ENCODE results near the gene GATA6. TPM values are rescaled to one million over a fixed set of nuclear protein-coding genes. Genes with fewer than 3 reads are reported as not detected.

GATA6 gene
- total and polyA plus RNA-seq, 2 of the 13 experiments (the other 11 are each of a cell fraction or from before 2014, with no cell fraction given) = 0.84 to 3.2 TPM

DNA sequence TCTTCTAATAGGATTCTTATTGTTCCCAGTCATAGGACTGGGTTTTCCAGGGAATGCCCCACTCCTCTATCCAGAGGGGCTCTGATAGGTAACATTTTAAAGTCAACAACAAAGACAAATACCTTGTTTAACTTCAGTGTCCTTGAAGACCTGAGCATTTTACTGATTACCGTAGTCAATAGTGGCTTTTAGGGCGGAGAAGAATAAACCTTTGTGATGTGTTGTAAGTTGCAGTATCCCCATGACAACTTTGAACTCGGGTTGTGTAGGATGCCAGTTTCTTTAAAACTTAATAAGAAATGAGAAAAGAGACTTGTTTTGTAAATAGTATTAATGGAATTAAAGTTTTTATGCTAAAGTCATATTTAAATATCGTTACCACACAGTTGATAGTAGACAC is 6.0 kb downstream of the GATA6 start (continued):
- TF ChIP-seq, protein P1, sequence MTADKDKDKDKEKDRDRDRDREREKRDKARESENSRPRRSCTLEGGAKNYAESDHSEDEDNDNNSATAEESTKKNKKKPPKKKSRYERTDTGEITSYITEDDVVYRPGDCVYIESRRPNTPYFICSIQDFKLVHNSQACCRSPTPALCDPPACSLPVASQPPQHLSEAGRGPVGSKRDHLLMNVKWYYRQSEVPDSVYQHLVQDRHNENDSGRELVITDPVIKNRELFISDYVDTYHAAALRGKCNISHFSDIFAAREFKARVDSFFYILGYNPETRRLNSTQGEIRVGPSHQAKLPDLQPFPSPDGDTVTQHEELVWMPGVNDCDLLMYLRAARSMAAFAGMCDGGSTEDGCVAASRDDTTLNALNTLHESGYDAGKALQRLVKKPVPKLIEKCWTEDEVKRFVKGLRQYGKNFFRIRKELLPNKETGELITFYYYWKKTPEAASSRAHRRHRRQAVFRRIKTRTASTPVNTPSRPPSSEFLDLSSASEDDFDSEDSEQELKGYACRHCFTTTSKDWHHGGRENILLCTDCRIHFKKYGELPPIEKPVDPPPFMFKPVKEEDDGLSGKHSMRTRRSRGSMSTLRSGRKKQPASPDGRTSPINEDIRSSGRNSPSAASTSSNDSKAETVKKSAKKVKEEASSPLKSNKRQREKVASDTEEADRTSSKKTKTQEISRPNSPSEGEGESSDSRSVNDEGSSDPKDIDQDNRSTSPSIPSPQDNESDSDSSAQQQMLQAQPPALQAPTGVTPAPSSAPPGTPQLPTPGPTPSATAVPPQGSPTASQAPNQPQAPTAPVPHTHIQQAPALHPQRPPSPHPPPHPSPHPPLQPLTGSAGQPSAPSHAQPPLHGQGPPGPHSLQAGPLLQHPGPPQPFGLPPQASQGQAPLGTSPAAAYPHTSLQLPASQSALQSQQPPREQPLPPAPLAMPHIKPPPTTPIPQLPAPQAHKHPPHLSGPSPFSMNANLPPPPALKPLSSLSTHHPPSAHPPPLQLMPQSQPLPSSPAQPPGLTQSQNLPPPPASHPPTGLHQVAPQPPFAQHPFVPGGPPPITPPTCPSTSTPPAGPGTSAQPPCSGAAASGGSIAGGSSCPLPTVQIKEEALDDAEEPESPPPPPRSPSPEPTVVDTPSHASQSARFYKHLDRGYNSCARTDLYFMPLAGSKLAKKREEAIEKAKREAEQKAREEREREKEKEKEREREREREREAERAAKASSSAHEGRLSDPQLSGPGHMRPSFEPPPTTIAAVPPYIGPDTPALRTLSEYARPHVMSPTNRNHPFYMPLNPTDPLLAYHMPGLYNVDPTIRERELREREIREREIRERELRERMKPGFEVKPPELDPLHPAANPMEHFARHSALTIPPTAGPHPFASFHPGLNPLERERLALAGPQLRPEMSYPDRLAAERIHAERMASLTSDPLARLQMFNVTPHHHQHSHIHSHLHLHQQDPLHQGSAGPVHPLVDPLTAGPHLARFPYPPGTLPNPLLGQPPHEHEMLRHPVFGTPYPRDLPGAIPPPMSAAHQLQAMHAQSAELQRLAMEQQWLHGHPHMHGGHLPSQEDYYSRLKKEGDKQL (CRISPR knock-in tag; IDR thresholded peaks at IDR 0.05; ENCODE audit: low read depth) = peak; percentile 61; the same call in 1 of the 2 replicates
- TF ChIP-seq, protein P2, sequence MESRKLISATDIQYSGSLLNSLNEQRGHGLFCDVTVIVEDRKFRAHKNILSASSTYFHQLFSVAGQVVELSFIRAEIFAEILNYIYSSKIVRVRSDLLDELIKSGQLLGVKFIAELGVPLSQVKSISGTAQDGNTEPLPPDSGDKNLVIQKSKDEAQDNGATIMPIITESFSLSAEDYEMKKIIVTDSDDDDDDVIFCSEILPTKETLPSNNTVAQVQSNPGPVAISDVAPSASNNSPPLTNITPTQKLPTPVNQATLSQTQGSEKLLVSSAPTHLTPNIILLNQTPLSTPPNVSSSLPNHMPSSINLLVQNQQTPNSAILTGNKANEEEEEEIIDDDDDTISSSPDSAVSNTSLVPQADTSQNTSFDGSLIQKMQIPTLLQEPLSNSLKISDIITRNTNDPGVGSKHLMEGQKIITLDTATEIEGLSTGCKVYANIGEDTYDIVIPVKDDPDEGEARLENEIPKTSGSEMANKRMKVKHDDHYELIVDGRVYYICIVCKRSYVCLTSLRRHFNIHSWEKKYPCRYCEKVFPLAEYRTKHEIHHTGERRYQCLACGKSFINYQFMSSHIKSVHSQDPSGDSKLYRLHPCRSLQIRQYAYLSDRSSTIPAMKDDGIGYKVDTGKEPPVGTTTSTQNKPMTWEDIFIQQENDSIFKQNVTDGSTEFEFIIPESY (CRISPR knock-in tag; IDR thresholded peaks at IDR 0.05) = no peak
- TF ChIP-seq CBX2 (IDR thresholded peaks at IDR 0.05; ENCODE audit: low read depth, low read length) = no peak
- TF ChIP-seq CBX2 (CRISPR knock-in tag; IDR thresholded peaks at IDR 0.05; ENCODE audit: low read depth) = no peak
- TF ChIP-seq PAX8 (CRISPR knock-in tag; IDR thresholded peaks at IDR 0.05; ENCODE audit: borderline replicate concordance) = no peak
- no peak for TF ChIP-seq ZNF430 (CRISPR knock-in tag; IDR thresholded peaks at IDR 0.05)
- no peak for TF ChIP-seq SP2 (CRISPR knock-in tag; IDR thresholded peaks at IDR 0.05)
- TF ChIP-seq, protein P3, sequence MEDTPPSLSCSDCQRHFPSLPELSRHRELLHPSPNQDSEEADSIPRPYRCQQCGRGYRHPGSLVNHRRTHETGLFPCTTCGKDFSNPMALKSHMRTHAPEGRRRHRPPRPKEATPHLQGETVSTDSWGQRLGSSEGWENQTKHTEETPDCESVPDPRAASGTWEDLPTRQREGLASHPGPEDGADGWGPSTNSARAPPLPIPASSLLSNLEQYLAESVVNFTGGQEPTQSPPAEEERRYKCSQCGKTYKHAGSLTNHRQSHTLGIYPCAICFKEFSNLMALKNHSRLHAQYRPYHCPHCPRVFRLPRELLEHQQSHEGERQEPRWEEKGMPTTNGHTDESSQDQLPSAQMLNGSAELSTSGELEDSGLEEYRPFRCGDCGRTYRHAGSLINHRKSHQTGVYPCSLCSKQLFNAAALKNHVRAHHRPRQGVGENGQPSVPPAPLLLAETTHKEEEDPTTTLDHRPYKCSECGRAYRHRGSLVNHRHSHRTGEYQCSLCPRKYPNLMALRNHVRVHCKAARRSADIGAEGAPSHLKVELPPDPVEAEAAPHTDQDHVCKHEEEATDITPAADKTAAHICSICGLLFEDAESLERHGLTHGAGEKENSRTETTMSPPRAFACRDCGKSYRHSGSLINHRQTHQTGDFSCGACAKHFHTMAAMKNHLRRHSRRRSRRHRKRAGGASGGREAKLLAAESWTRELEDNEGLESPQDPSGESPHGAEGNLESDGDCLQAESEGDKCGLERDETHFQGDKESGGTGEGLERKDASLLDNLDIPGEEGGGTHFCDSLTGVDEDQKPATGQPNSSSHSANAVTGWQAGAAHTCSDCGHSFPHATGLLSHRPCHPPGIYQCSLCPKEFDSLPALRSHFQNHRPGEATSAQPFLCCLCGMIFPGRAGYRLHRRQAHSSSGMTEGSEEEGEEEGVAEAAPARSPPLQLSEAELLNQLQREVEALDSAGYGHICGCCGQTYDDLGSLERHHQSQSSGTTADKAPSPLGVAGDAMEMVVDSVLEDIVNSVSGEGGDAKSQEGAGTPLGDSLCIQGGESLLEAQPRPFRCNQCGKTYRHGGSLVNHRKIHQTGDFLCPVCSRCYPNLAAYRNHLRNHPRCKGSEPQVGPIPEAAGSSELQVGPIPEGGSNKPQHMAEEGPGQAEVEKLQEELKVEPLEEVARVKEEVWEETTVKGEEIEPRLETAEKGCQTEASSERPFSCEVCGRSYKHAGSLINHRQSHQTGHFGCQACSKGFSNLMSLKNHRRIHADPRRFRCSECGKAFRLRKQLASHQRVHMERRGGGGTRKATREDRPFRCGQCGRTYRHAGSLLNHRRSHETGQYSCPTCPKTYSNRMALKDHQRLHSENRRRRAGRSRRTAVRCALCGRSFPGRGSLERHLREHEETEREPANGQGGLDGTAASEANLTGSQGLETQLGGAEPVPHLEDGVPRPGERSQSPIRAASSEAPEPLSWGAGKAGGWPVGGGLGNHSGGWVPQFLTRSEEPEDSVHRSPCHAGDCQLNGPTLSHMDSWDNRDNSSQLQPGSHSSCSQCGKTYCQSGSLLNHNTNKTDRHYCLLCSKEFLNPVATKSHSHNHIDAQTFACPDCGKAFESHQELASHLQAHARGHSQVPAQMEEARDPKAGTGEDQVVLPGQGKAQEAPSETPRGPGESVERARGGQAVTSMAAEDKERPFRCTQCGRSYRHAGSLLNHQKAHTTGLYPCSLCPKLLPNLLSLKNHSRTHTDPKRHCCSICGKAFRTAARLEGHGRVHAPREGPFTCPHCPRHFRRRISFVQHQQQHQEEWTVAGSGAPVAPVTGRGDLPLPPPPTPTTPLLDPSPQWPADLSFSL (CRISPR knock-in tag; IDR thresholded peaks at IDR 0.05) = peak; percentile 63; the same call in 1 of the 2 replicates
- TF ChIP-seq NFE2L1 (CRISPR knock-in tag; IDR thresholded peaks at IDR 0.05; ENCODE audit: borderline replicate concordance) = no peak
- TF ChIP-seq, protein P4, sequence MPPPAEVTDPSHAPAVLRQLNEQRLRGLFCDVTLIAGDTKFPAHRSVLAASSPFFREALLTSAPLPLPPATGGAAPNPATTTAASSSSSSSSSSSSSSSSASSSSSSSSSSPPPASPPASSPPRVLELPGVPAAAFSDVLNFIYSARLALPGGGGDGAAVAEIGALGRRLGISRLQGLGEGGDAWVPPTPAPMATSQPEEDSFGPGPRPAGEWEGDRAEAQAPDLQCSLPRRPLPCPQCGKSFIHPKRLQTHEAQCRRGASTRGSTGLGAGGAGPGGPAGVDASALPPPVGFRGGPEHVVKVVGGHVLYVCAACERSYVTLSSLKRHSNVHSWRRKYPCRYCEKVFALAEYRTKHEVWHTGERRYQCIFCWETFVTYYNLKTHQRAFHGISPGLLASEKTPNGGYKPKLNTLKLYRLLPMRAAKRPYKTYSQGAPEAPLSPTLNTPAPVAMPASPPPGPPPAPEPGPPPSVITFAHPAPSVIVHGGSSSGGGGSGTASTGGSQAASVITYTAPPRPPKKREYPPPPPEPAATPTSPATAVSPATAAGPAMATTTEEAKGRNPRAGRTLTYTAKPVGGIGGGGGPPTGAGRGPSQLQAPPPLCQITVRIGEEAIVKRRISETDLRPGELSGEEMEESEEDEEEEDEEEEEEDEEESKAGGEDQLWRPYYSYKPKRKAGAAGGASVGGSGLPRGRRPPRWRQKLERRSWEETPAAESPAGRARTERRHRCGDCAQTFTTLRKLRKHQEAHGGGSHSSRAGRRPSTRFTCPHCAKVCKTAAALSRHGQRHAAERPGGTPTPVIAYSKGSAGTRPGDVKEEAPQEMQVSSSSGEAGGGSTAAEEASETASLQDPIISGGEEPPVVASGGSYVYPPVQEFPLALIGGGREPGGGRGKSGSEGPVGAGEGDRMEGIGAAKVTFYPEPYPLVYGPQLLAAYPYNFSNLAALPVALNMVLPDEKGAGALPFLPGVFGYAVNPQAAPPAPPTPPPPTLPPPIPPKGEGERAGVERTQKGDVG (CRISPR knock-in tag; IDR thresholded peaks at IDR 0.05; ENCODE audit: borderline replicate concordance) = no peak
- TF ChIP-seq CENPX (CRISPR knock-in tag; IDR thresholded peaks at IDR 0.05) = no peak
